Head of caudate nucleus (tissue), 42 donors: ENCODE measurements around the gene WDR6.
A peak's percentile ranks its signal among the peaks of the same experiment; 100 is the strongest.

ENCODE experiments used
- DNase-seq, 42 donors: peaks; one replicate each; pipeline versions ENCODE4 v3.0.0 to v3.0.0-alpha.2; 2020 to 2021; ENCODE audit warnings: mixed read lengths in 7 of 42
- intact Hi-C: fragments of 100-400 bp; cut with DNase I; formaldehyde crosslinking; loops from one replicate; pipeline ENCODE4 v1.15.0; 2022

The WDR6 gene

DNA sequence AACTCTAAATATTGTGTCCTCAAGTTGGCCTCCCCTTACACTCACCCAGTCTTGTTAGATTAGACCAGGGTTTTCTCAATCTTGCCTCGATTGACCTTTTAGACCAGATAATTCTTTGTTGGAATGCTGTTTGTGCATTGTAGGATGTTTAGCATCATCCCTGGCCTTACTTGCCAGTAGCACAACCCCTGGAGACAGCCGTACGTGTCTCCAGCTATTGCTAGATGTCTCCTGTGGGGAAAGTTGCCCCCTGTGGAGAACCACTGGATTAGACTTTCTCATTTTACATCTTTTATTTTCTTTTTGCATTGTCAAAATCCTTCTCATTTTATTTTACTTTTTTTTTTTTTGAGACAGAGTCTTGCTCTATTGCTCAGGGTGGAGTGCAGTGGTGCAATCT is 2.2 kb downstream of the WDR6 start:
- DNase-seq: no peak
- intact Hi-C loops: no loop called here

- DNase-seq: no peak
- intact Hi-C loops: no loop called here
These were observed 5.3 kb downstream of the WDR6 start for GRCh38 chr3:49012441-49013017.

GRCh38 chr3:49013113-49013737 is 6.0 kb downstream of the WDR6 start:
- no peak for DNase-seq
- intact Hi-C loops: no loop called here

GRCh38 chr3:49013738-49014660 is 6.8 kb downstream of the WDR6 start:
- peak in 1 of 42 donors; percentile 43 for DNase-seq
- intact Hi-C loops: no loop called here

GRCh38 chr3:49015072-49015471 is 7.9 kb downstream of the WDR6 start:
- intact Hi-C loops: no loop called here

DNA sequence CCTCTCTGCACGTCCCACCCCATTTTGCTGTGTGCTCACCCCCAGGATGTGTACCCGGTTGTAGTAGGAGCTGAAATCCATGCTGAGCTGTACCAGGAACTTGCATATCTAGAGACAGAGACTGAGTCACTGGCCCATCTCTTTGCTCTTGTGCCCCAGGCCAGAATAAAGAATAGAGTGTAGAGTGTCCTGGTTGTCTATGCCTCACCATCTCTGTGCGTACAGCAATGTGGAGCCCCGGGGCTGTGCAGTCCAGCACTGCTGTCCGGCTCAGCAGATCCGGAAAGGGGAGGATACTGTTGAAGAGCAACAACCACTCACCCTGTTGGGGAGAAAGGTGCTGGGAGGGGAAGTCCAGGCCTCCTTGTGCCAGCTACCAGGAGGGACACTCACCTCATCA is 8.6 kb downstream of the WDR6 start:
- peak in 1 of 42 donors; percentile 9 for DNase-seq
- intact Hi-C loops: no loop called here

More at GRCh38 chr3:49015072-49015471, 7.9 kb downstream of the WDR6 start:
- DNase-seq: no peak

GRCh38 chr3:49016414-49017228 is 9.4 kb downstream of the WDR6 start:
- no peak for DNase-seq

GRCh38 chr3:49017229-49017970 is 10.2 kb downstream of the WDR6 start:
- intact Hi-C loops: no loop called here
- DNase-seq: peak in 1 of 42 donors; percentile 15

More at GRCh38 chr3:49016414-49017228, 9.4 kb downstream of the WDR6 start:
- intact Hi-C loops: no loop called here

GRCh38 chr3:49017971-49018706 is 10.9 kb downstream of the WDR6 start, which contains the start of gene DALRD3:
Gene DALRD3 (minus strand): TSS chr3:49018580. CDS start chr3:49018564, 16 bp downstream.
- intact Hi-C loops: no loop called here
- DNase-seq: peak; percentile 49 to 88 (median 76)

DNA sequence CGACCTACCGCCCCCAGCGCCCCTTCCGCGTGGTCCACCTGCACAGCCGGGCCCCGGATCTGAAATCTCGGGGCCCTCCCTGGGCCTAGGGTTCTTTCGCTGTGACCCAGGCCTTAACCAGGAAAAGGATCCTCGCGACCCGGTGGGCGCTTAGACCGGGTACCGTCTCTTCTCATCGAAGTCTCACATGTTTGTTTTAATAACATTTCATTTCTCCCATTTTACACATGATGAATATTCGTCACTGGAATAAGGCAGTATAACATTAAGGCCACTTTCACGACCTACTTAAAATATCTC is 11.5 kb downstream of the WDR6 start:
- intact Hi-C loops: no loop called here
- peak in 1 of 42 donors; percentile 20 for DNase-seq

GRCh38 chr3:49019941-49020329 is 12.7 kb downstream of the WDR6 start:
- no peak for DNase-seq
- intact Hi-C loops: loop anchor here (5.0 to 10.0 kb wide), 3 partner anchors 33 to 395 kb away; partner anchors contain the start of genes QRICH1, RHOA and TCTA

GRCh38 chr3:49020330-49021212 is 13.4 kb downstream of the WDR6 start:
- DNase-seq: peak in 13 of 42 donors; percentile 25 to 62 (median 42)
- intact Hi-C loops: loop anchor here (5.0 to 10.0 kb wide), 3 partner anchors 33 to 394 kb away; partner anchors contain the start of genes QRICH1, RHOA and TCTA

- DNase-seq: peak; percentile 95 to 99 (median 98)
- intact Hi-C loops: loop anchor here (5.0 to 10.0 kb wide), 3 partner anchors 34 to 393 kb away; partner anchors contain the start of genes QRICH1, RHOA and TCTA
These were observed 14.1 kb downstream of the WDR6 start for GRCh38 chr3:49021213-49021812.

GRCh38 chr3:49021813-49022687 is 14.9 kb downstream of the WDR6 start, which contains the start of gene NDUFAF3:
Gene NDUFAF3 (plus strand): TSS chr3:49022121. CDS start chr3:49022145, 24 bp downstream.
- DNase-seq: peak; percentile 79 to 97 (median 94)

More at GRCh38 chr3:49021813-49022687, 14.9 kb downstream of the WDR6 start, which contains the start of gene NDUFAF3:
- intact Hi-C loops: loop anchor here (5.0 to 10.0 kb wide), 3 partner anchors 35 to 393 kb away; partner anchors contain the start of genes QRICH1, RHOA and TCTA
